Aorta (tissue), 5 donors: Measurements from ENCODE around the gene DVL2. TPM values are rescaled to one million over a fixed set of nuclear protein-coding genes. Genes with fewer than 3 reads are reported as not detected.

Experiments
- ATAC-seq: fragments of 200-7000 bp; cut with Tn5 transposase; one replicate; pipeline ENCODE4 v1.9.1; 2022; ENCODE audit warnings: moderate library complexity; ENCODE audit not compliant: low FRiP score
- DNase-seq, 2 donors: peaks; one replicate each; pipeline ENCODE4 v3.0.0-alpha.2; 2020
- H3K27ac ChIP-seq, 2 donors: one replicate each; pipeline ENCODE4 v1.5.1; 2013; ENCODE audit warnings: low read length in 2 of 2, mild to moderate bottlenecking in 2 of 2, moderate library complexity in 2 of 2, control low read depth in 1 of 2, inconsistent platforms in 1 of 2, low read depth in 1 of 2
- H3K27me3 ChIP-seq, 2 donors: one replicate each; pipeline ENCODE4 v1.6.1; 2013; ENCODE audit warnings: control low read depth in 1 of 2, low read length in 1 of 2, mild to moderate bottlenecking in 1 of 2, moderate library complexity in 1 of 2; ENCODE audit not compliant: insufficient read depth in 2 of 2, control insufficient read depth in 1 of 2
- H3K36me3 ChIP-seq, 2 donors: one replicate each; pipeline ENCODE4 v1.6.1; 2013; ENCODE audit warnings: control low read depth in 1 of 2, low read length in 1 of 2, mild to moderate bottlenecking in 1 of 2; ENCODE audit not compliant: insufficient read depth in 2 of 2, control insufficient read depth in 1 of 2
- H3K4me1 ChIP-seq, 2 donors: one replicate each; pipeline ENCODE4 v1.6.1; 2013; ENCODE audit warnings: low read length in 2 of 2, control low read depth in 1 of 2, mild to moderate bottlenecking in 1 of 2, moderate library complexity in 1 of 2; ENCODE audit not compliant: insufficient read depth in 2 of 2, control insufficient read depth in 1 of 2
- H3K4me3 ChIP-seq, 2 donors: one replicate each; pipeline ENCODE4 v1.5.1; 2013; ENCODE audit warnings: low read length in 2 of 2, control low read depth in 1 of 2, mild to moderate bottlenecking in 1 of 2
- H3K9me3 ChIP-seq: one replicate; pipeline ENCODE4 v1.6.1; 2013; ENCODE audit warnings: mild to moderate bottlenecking, low read length; ENCODE audit not compliant: control insufficient read depth
- WGBS, 2 donors: extraction: QIAGEN DNeasy Blood & Tissue Kit; methylation state at CpG; one replicate each; pipeline ENCODE4 v1.1.7; 2013; 5-methylcytosine and 5-hydroxymethylcytosine counted together
- intact Hi-C, 2 donors: fragments of 100-400 bp; cut with DNase I; formaldehyde crosslinking; loops; one replicate each; pipeline versions ENCODE4 v1.14.2 to v1.15.0; 2022
- polyA plus RNA-seq, 2 donors: library from polyadenylated mRNA; stranded (reverse); fragments of 200-250 nt; gene quantifications; one replicate each; pipeline ENCODE4 v1.2.3, GENCODE V29; 2013
- total RNA-seq, 2 donors: library from RNA; stranded (reverse); fragmentation: NEBNext Ultra II Directional; extraction: Animal tissue kit (Norgen Biotek cat#: 25700); gene quantifications; one replicate each; pipeline ENCODE4 v1.2.1, GENCODE V29; 2021
- donor health status: healthy with polysubstance abuse.
- donor health status: Bipolar disorder and iron deficiency.
- donor health status: DM: no; HTN: no; CAD: no.
- donor health status: DM: no; HTN: no; CAD: no.
- donor health status: DM: yes; HTN: yes; CAD: no.

Gene DVL2
- total and polyA plus RNA-seq, 4 donors, result 10.0 to 45.6 (median 25.1) TPM

- no peak for DNase-seq
- Histone ChIP-seq H3K27ac (peak overlapping the region; percentile 8 to 15), H3K4me1 (no peaks in the 10 kb centered on the region), H3K27me3 (no peaks in the 10 kb centered on the region), H3K9me3 (no peaks in the 10 kb centered on the region), H3K4me3 (no peak overlapping the region), H3K36me3 (peaks cover 0 to 6% of the 10 kb centered on the region in 2 donors)
- 16 to 18% methylated on average over 12 of the region's 12 CpGs for WGBS, 2 donors
- ATAC-seq, result no peak
- intact Hi-C loops, result no loop called here
Measured at GRCh38 chr17:7219229-7219811, 15.0 kb downstream of the DVL2 start.

- no peak for ATAC-seq
Measured at GRCh38 chr17:7218758-7219157, 15.6 kb downstream of the DVL2 start.

GRCh38 chr17:7218166-7218565, 16.2 kb downstream of the DVL2 start:
- H3K27me3 ChIP-seq, result no peaks in the 10 kb centered on the region
- H3K4me3 ChIP-seq, result no peak overlapping the region
- H3K4me1 ChIP-seq, result no peaks in the 10 kb centered on the region
- no peaks in the 10 kb centered on the region for H3K9me3 ChIP-seq
- intact Hi-C loops, result no loop called here
- no peaks in the 10 kb centered on the region for H3K36me3 ChIP-seq
- DNase-seq, result no peak
- no peak for ATAC-seq
- H3K27ac ChIP-seq, result no peak overlapping the region
- 58 to 60% methylated on average over 6 of the region's 6 CpGs for WGBS, 2 donors

More at GRCh38 chr17:7218758-7219157, 15.6 kb downstream of the DVL2 start:
- Histone ChIP-seq H3K9me3 (no peaks in the 10 kb centered on the region), H3K4me1 (no peaks in the 10 kb centered on the region), H3K27ac (peak overlapping the region in 1 of 2 donors; percentile 8), H3K4me3 (no peak overlapping the region), H3K27me3 (no peaks in the 10 kb centered on the region), H3K36me3 (peaks cover 0 to 3% of the 10 kb centered on the region in 2 donors)
- intact Hi-C loops, result no loop called here
- no peak for DNase-seq
- WGBS, 2 donors, result 71 to 85% methylated on average over 6 of the region's 6 CpGs

GRCh38 chr17:7217113-7217987, 17.0 kb downstream of the DVL2 start:
- H3K4me3 ChIP-seq, result peak overlapping the region; percentile 31 to 43
- H3K27ac ChIP-seq, result no peak overlapping the region
- H3K9me3 ChIP-seq, result no peaks in the 10 kb centered on the region
- peak in 1 of 2 donors; percentile 78 for DNase-seq
- no peaks in the 10 kb centered on the region for H3K27me3 ChIP-seq
- no peaks in the 10 kb centered on the region for H3K4me1 ChIP-seq
- intact Hi-C loops, result no loop called here
- H3K36me3 ChIP-seq, result no peaks in the 10 kb centered on the region
- ATAC-seq, result no peak
- 1 to 2% methylated on average over 26 to 32 of the region's 32 CpGs for WGBS, 2 donors

- peak overlapping the region; percentile 31 to 43 for H3K4me3 ChIP-seq
- ATAC-seq (no peak), DNase-seq (no peak)
- H3K27ac ChIP-seq, result no peak overlapping the region
- no peaks in the 10 kb centered on the region for H3K27me3 ChIP-seq
- no peaks in the 10 kb centered on the region for H3K4me1 ChIP-seq
- H3K36me3 ChIP-seq, result no peaks in the 10 kb centered on the region
- H3K9me3 ChIP-seq, result no peaks in the 10 kb centered on the region
- WGBS, 2 donors, result 7 to 8% methylated on average over 7 of the region's 7 CpGs
- intact Hi-C loops, result no loop called here
Measured at GRCh38 chr17:7216242-7217112, 17.8 kb downstream of the DVL2 start.

GRCh38 chr17:7215652-7216180, 18.6 kb downstream of the DVL2 start:
- Histone ChIP-seq H3K4me1 (no peaks in the 10 kb centered on the region), H3K9me3 (no peaks in the 10 kb centered on the region), H3K36me3 (no peaks in the 10 kb centered on the region), H3K27me3 (no peaks in the 10 kb centered on the region), H3K27ac (peak overlapping the region in 1 of 2 donors; percentile 49), H3K4me3 (no peak overlapping the region)
- intact Hi-C loops, result no loop called here
- DNase-seq, result peak in 1 of 2 donors; percentile 55
- WGBS, 2 donors, result 2 to 3% methylated on average over 9 to 10 of the region's 10 CpGs
- ATAC-seq, result no peak

GRCh38 chr17:7215136-7215638, 19.1 kb downstream of the DVL2 start:
- DNase-seq, result no peak
- Histone ChIP-seq H3K27me3 (no peaks in the 10 kb centered on the region), H3K4me1 (no peaks in the 10 kb centered on the region), H3K36me3 (no peaks in the 10 kb centered on the region), H3K4me3 (no peak overlapping the region), H3K9me3 (no peaks in the 10 kb centered on the region), H3K27ac (peak overlapping the region in 1 of 2 donors; percentile 49)
- 6 to 7% methylated on average over 9 of the region's 9 CpGs for WGBS, 2 donors
- intact Hi-C loops, result no loop called here
- no peak for ATAC-seq
